Right lobe of liver (tissue), 4 donors: Measurements from ENCODE around the gene RASL10A.

Source experiments
- CTCF ChIP-seq, 4 donors: fragments of 200-600 bp in 3 of 4; fragments of 450-650 bp in 1 of 4; IDR thresholded peaks; one replicate each; pipeline versions ENCODE4 v1.5.1 to v1.8.0; 2016 to 2022; ENCODE audit warnings: antibody characterized with exemption in 4 of 4, mild to moderate bottlenecking in 2 of 4
- POLR2A ChIP-seq: fragments of 450-650 bp; IDR thresholded peaks from one replicate; pipeline ENCODE4 v1.6.1; 2017; ENCODE audit warnings: antibody characterized with exemption, mild to moderate bottlenecking
- donor health status: DM: no; HTN: no; CAD: no.
- donor health status: DM: no; HTN: no; CAD: no.
- donor health status: DM: no; HTN: yes; CAD: no.

- no peak for TF ChIP-seq CTCF (IDR thresholded peaks at IDR 0.05)
- TF ChIP-seq POLR2A = no peak
Observed at GRCh38 chr22:29323641-29324040, 8.1 kb upstream of the RASL10A start.
